Activated CD4-positive, CD25-positive, alpha-beta regulatory T cell treated with anti-CD3 and anti-CD28 coated beads, Interleukin-2, amount 50 U/mL, for 16 hours (primary cell): Measurements from ENCODE around the gene API5.

Source experiments
- DNase-seq: peaks from one replicate; pipeline ENCODE4 v3.0.0-alpha.2; 2020; ENCODE audit warnings: low read depth, low spot score

API5 gene

GRCh38 chr11:43359422-43359818 lies 47.6 kb downstream of the API5 start:
- DNase-seq = peak; percentile 6

GRCh38 chr11:43360361-43361032 lies 48.7 kb downstream of the API5 start:
- DNase-seq = no peak

DNA sequence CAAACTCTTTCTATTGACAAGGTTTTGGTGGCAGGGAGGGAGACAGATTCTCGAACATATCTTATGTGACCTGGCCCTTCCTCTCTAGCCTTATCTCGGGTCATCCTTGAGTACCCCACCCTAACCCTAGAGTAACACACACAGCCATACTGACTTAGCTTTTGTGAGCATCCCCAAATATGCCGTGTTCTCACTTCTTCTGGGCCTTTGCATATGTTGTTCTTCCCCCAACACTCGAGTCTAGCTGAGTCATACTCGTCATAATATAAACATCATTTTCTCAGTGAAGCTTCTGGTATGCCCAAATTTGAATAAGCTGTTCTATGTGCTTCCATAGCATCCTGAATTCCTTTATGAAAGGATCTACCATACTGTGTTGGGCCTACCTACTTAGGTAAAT lies 54.9 kb downstream of the API5 start:
- no peak for DNase-seq

GRCh38 chr11:43367382-43368178 lies 55.8 kb downstream of the API5 start:
- DNase-seq = no peak

- no peak for DNase-seq
Observed at GRCh38 chr11:43376065-43376464, 64.3 kb downstream of the API5 start.

DNA sequence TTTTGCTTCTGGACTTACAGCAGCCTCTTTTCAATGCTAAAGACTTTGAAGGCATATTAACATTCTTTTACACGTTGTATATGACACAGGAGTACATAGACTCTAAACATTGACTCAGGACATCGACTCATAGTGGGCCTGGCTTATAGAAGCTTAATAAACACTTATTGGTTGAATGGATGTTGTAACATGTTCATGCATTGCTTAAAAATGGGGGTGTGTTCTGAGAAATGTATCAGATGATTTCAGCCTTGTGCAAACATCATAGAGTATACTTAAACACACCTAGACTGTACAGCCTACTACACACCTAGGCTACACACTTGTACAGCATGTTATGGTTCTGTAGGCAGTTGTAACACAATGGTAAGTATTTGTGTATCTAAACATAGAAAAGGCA lies 64.8 kb downstream of the API5 start:
- no peak for DNase-seq

DNA sequence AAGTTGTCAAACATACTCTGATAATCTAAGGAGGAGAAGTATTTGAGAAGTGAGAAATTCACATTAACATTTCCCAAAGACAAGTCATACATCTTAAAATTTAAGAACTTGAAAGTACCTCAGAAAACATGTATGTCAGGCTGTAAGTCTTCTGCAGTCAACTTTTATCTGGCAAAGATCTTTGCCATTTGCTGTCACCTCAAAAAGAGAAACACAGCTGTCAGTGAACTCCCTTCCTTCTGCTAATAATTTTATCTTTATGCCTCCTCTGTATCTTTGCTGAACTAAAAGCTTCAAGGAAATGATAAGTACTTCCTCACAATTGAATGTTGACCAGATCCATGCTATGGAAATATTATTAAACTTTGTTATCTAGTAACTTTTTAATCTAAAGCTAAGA lies 65.6 kb downstream of the API5 start:
- no peak for DNase-seq

- DNase-seq = no peak
Observed at GRCh38 chr11:43378897-43379296, 67.1 kb downstream of the API5 start.

DNA sequence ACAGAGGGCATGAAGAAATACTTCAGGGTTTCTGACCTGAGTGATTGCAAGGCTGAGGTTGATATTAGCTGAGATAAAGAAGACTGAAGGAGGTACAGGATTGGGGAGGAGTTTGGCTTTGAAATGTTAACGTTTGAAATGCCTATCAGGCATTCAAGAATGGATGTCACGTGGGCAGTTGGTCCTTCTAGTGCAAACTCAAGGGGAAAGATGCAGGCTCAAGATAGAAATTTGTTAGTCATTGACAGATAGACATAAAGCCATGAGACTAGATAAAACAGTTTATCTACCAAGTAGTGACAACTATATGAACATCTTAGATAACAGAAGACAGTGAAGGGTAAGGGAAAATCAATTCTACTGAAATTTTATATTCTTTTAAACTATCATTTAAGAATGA lies 70.0 kb downstream of the API5 start:
- DNase-seq = no peak

DNA sequence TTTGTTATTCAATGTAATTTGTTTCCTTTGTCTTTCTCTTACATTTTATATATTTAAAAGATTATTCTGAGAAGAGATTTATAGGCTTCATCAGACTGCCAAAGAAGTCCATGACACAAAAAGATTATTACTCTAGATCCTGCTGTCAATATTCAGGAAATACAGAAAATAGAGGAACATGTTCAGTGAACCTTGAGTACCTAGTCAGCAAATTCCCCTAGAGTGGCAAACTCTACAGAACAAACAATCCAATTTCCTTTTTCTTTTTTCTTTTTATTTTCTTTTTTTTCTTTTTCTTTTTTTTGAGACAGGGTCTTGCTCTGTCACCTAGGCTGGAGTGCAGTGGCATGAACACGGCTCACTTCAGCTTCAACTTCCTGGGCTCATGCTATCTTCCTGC lies 70.8 kb downstream of the API5 start:
- no peak for DNase-seq

DNA sequence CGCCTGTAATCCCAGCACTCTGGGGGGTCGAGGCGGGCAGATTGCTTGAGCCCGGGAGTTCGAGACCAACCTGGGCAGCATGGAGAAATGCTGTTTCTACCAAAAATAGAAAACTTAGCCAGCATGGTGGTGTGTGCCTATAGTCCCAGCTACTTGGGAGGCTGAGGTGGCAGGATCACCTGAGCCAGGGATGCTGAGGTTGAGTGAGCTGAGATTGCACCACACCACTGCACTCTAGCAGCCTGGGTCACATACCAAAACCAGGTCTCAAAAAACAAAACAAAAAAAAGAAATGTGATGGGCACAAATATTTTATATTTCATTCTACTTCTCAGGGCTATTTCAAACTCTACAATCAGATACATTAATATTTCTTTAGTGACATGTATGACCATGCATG lies 72.6 kb downstream of the API5 start:
- DNase-seq = no peak

GRCh38 chr11:43392713-43393112 lies 80.9 kb downstream of the API5 start:
- no peak for DNase-seq

- DNase-seq = no peak
Observed at GRCh38 chr11:43393765-43394355, 82.1 kb downstream of the API5 start.
